Germinal center (tissue), 1 donor: Measurements from ENCODE around the gene FADS1.

ENCODE experiments used
- DNase-seq: peaks from one replicate; pipeline ENCODE4 v3.0.0; 2012; ENCODE audit warnings: mixed read lengths, low spot score

FADS1 gene

GRCh38 chr11:61816736-61817455 is at the start of gene FADS1:
Gene FADS1, minus strand, starts transcription at chr11:61817003. Its CDS starts 74 bp downstream, at chr11:61816929.
- peak; percentile 88 for DNase-seq

DNA sequence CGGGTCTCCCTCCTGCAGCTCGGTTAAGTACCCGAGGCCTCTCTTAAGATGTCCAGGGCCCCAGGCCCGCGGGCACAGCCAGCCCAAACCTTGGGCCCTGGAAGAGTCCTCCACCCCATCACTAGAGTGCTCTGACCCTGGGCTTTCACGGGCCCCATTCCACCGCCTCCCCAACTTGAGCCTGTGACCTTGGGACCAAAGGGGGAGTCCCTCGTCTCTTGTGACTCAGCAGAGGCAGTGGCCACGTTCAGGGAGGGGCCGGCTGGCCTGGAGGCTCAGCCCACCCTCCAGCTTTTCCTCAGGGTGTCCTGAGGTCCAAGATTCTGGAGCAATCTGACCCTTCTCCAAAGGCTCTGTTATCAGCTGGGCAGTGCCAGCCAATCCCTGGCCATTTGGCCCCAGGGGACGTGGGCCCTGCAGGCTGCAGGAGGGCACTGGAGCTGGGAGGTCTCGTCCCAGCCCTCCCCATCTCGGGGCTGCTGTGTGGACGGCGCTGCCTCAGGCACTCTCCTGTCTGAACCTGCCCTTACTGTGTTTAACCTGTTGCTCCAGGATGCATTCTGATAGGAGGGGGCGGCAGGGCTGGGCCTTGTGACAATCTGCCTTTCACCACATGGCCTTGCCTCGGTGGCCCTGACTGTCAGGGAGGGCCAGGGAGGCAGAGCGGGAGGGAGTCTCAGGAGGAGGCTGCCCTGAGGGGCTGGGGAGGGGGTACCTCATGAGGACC is 49.6 kb upstream of the FADS1 start:
- DNase-seq, result no peak

DNA sequence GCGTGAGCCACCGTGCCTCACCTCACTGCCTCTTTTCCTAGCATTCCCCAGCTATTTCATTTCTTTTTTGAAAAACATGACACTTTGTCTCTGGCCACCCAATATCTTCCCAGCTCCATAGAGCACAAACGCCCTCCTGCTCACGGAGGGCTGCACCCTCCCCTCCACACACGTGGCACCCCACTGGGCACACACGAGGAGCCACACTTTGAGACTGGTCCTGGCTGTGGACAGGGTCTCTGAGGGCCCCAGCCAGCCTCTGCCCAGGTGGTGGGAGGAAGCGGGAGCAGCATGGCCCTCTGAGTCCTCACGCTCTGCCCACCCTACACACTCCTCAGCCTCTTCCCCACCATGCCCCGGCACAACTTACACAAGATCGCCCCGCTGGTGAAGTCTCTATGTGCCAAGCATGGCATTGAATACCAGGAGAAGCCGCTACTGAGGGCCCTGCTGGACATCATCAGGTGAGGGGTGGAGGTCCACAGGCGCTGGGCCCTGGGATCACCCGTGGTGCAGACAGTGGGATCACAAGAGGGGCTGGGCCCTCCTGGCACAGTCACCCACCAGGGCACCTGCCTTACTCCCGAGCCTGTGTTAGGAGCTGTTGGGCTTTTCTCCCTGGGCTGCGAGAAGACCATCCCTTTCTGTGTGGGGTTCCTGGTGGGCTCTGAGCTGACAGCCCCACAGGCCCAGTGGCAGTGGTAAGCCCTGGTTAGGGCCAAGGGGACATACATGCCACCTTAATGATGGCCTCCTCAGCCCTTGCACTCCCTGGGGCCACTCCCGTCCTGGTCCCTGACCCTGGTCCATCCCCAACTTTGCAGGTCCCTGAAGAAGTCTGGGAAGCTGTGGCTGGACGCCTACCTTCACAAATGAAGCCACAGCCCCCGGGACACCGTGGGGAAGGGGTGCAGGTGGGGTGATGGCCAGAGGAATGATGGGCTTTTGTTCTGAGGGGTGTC is 48.3 kb upstream of the FADS1 start:
- DNase-seq, result no peak

DNA sequence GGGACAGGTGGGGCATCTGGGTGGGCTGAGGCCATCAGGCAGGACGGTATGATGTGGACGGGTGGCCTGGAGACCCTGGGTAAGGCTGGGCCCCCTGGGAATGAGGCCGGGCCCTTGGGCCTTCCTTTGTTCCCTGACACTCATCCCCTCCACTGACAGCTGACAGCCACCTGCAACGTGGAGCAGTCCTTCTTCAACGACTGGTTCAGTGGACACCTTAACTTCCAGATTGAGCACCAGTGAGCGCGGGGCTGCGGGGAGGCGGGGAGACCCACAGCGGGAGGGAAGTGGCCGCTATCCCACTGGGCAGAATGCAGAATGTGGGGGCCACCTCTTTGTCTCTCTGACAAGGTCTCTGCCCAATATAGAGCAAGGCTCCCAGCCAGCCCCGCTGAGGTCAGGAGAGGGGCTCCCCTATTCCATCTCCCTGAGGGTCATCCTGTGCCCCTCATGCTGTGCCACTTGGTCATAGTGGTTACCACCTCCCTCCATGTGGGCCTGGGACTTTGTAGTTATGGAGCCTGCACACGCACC is 46.8 kb upstream of the FADS1 start:
- DNase-seq, result no peak

DNA sequence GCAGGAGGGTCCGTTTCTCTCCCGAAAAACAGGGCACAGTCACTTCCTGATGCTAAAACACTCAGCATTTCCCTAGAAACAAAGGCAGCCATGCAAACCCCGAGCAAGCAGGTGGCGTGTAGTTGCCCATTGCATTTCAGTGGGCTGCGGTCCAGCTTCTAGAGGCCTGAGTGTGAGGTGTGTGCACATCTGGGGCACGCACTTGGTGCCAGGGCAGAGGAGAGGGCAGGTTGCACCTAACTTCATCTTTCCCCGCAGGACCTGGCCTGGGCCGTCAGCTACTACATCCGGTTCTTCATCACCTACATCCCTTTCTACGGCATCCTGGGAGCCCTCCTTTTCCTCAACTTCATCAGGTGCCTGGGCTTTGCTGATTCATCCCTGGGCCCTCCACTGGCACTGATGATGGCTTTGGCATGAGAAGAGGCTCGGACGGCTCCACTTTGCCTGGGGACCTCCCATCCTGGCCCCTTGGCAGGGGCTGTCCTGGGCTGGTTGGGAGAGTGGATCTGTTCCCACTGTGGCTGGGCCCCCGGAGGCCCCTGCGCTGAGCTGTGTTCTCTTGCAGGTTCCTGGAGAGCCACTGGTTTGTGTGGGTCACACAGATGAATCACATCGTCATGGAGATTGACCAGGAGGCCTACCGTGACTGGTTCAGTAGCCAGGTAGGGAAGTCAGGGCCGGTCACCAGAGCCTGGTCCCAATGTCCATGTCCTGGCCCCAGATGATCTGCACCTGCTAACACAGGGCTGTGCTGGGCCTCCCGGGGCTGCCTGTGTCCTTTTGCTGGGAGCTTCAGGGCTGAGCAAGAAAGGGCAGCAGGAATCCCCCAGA is 46.1 kb upstream of the FADS1 start:
- DNase-seq, result no peak

DNA sequence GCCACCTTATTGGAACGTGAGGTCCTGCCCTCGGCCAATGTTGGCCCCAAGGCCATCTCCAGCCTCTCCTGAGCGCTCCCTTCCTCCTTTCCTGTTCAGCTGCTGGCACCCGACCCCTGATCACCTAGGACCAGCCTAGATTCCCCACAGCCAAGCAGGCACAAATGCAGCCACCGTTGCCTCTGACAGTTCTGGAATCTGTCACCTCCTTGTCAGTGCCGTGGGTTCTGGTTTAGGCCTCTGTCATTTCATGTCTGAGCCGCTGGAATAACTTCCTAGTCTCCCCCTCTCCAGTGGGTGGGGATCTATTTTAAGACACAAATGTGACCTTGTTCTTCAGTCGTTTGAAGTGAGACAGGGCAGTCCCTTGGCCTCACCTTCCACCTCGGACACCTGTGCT is 44.8 kb upstream of the FADS1 start:
- no peak for DNase-seq

- DNase-seq, result no peak
Measured at GRCh38 chr11:61860054-61860903, 43.5 kb upstream of the FADS1 start.

DNA sequence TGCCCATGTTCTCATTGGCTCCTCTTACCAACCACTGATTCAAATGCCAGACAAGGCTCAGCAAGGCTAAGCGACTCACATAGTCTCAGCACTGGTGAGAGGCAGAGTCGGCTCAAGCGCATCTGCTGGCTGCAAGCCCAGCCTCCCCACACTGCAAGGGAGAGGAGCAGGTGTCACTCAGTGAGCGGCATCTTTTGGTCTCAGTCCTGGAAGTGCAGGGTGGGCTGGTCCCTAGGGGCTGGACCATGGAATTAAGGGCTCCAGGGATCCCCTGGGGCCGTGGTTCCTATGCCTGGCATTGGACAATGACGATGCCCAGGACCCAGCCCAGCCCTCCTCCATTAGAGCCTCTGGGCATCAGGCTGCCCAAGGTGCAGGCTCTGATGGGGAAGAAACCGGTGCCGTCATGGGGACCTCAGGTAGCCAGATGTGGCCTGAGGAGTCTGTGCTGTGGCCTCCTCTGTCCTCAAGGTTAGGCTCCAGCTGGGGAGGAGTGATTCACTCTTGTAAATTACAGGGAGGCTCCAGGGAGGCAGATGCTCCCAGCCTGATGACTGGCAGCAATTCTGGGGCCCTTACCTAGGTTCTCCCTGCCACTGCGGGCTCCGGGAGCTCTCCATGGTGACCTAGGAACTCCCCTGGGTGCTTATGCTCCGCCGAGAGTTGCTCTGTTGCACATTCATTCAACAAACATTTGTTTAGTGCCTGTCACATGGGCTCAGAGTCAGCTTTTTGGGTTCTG is 39.3 kb upstream of the FADS1 start:
- no peak for DNase-seq

GRCh38 chr11:61854966-61855714 is 38.3 kb upstream of the FADS1 start:
- DNase-seq, result no peak

GRCh38 chr11:61854206-61854895 is 37.5 kb upstream of the FADS1 start:
- DNase-seq, result no peak

DNA sequence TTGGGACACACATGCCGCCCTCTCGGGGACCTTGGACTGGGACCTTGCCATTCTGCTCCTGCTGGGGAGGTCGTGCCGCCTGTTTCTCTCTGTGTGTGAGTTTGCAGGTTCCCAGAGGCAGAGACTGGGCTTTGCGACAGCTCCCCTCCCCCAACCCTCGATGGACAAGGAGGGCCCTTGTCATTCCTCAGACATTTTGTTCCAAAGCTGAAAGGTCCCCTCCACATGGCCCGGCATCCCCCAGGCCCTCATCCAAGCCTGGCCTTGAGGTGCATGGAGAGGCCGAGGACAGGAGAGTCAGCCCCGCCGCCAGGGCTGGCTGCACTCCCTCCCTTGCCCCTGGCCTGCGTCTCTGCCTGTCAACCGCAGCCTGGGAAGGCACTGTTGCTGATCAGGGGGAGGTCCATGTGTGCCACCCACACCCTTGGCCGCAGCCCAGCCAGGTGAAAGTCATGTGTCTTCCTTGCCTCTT is 36.9 kb upstream of the FADS1 start:
- no peak for DNase-seq

GRCh38 chr11:61851900-61852295 is 35.1 kb upstream of the FADS1 start:
- DNase-seq, result no peak

DNA sequence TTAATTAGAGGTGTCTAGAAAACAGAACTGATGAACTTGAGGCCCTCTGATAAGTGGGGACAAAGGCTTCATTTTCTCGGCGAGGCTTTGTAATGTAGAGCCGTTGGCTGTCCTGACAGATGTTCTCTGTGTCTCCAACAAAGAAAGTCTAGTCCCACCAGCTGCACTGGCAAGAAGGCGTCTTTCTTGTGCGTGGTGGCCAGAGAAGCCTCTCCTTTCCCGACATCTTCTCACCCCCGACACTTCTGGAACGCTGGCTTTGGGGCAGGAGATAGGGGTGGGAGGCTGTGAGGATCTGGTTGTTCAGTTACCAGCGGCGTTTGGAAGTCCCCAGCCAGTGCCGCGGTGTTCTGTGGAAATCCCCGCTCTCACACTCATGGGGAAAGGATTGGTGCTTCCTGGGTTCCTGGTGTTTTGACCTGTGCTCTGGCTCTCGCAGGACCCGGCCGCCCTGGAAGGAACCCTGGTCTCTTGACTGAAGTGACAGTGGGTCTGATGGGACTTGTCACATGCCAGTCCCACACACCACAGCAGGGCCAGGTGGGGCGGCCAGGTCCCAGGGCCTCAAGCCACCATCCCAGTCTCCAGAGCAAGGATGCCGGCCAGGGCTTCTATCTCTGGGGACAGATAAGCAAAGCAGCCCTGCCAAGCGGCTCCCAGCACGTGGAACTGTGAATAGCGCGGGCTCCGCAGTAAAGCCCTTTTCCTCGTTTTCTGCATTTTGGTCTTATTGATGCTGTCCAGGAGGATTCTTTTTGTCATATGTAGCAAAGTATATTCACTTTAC is 34.5 kb upstream of the FADS1 start:
- no peak for DNase-seq

GRCh38 chr11:61850687-61851086 is 33.9 kb upstream of the FADS1 start:
- no peak for DNase-seq

- no peak for DNase-seq
Measured at GRCh38 chr11:61848631-61849030, 31.8 kb upstream of the FADS1 start.

GRCh38 chr11:61847914-61848581 is 31.2 kb upstream of the FADS1 start:
- DNase-seq, result no peak
